OCI-LY7 (cell line): ENCODE measurements around the gene MRPS2. TPM values are rescaled to one million over a fixed set of nuclear protein-coding genes. Genes with fewer than 3 reads are reported as not detected.

Experiments
- BruUV-seq: library from RNA; stranded (reverse); fragments of 400-500 nt; replicated peaks from 2 replicates; lab custom pipeline; 2021; lab: Mats Ljungman, UMichigan
- CTCF ChIA-PET: fragments of 300-600 bp; sonication (Branson Sonifier 250); formaldehyde crosslinking; loops from one replicate; lab custom pipeline; 2022; ENCODE audit warnings: antibody characterized with exemption; ENCODE audit not compliant: unreplicated experiment; lab: Charles Lee
- POLR2A ChIA-PET: fragments of 300-600 bp; sonication (Branson Sonifier 250); formaldehyde crosslinking; loops from one replicate; lab custom pipeline; 2022; ENCODE audit warnings: antibody characterized with exemption; lab: Charles Lee
- DNase-seq: peaks from one replicate; pipeline ENCODE4 v3.0.0-alpha.2; 2015; ENCODE audit warnings: low spot score
- H2AFZ ChIP-seq: fragments of 200-600 bp; sonication (generic), shearing (Covaris generic); 2 replicates; pipeline ENCODE4 v1.6.1; 2014; ENCODE audit warnings: mild to moderate bottlenecking, antibody characterized with exemption, low read length, moderate library complexity
- H3K27ac ChIP-seq: fragments of 200-600 bp; sonication (generic); 2 replicates; pipeline ENCODE4 v1.5.1; 2014; ENCODE audit warnings: mixed run types, low read depth, mild to moderate bottlenecking, moderate library complexity, low read length, inconsistent platforms; ENCODE audit not compliant: poor library complexity, severe bottlenecking
- H3K36me3 ChIP-seq: fragments of 200-600 bp; sonication (generic); 2 replicates; pipeline ENCODE4 v1.6.1; 2014; ENCODE audit warnings: mild to moderate bottlenecking, antibody characterized with exemption, low read length, moderate library complexity, mixed read lengths; ENCODE audit not compliant: insufficient read depth
- H3K4me1 ChIP-seq: fragments of 200-600 bp; sonication (generic); 2 replicates; pipeline ENCODE4 v1.5.1; 2014; ENCODE audit warnings: mild to moderate bottlenecking, low read length; ENCODE audit not compliant: insufficient read depth, poor library complexity, severe bottlenecking
- H3K4me2 ChIP-seq: fragments of 200-600 bp; sonication (generic); 2 replicates; pipeline ENCODE4 v1.6.1; 2014; ENCODE audit warnings: mild to moderate bottlenecking, low read length
- H3K4me3 ChIP-seq: fragments of 200-600 bp; sonication (generic); 2 replicates; pipeline ENCODE4 v1.5.1; 2014; ENCODE audit warnings: mild to moderate bottlenecking, low read depth, low read length; ENCODE audit not compliant: poor library complexity, severe bottlenecking
- H3K79me2 ChIP-seq: fragments of 200-600 bp; sonication (generic); 2 replicates; pipeline ENCODE4 v1.6.1; 2016; ENCODE audit warnings: low read depth, mild to moderate bottlenecking, low read length, moderate library complexity, mixed read lengths; ENCODE audit not compliant: insufficient read depth
- H3K9me2 ChIP-seq: fragments of 200-600 bp; sonication (generic); 2 replicates; pipeline ENCODE4 v1.6.1; 2016; ENCODE audit warnings: mild to moderate bottlenecking, low read length, mixed read lengths; ENCODE audit not compliant: insufficient read depth
- H3K9me3 ChIP-seq: fragments of 200-600 bp; sonication (generic); 2 replicates; pipeline ENCODE4 v1.6.1; 2014; ENCODE audit warnings: mild to moderate bottlenecking, mixed run types, low read length, mixed read lengths
- H4K20me1 ChIP-seq: fragments of 200-600 bp; sonication (generic); 2 replicates; pipeline ENCODE4 v1.6.1; 2014; ENCODE audit warnings: mild to moderate bottlenecking, antibody characterized with exemption, low read length, moderate library complexity, mixed read lengths; ENCODE audit not compliant: insufficient read depth
- EZH2phosphoT487 ChIP-seq: fragments of 200-600 bp; sonication (generic); IDR thresholded peaks from 2 replicates; pipeline ENCODE4 v1.6.1; 2018; ENCODE audit warnings: low read depth, borderline replicate concordance, mild to moderate bottlenecking, mixed run types, antibody characterized with exemption, low read length, moderate library complexity, mixed read lengths
- intact Hi-C: fragments of 100-400 bp; cut with micrococcal nuclease; formaldehyde crosslinking; loops from one replicate; pipeline ENCODE4 v1.10.0; 2022; ENCODE audit not compliant: unreplicated experiment
- total RNA-seq, 2 experiments: library from RNA; depleted of rRNA in 1 of 2; stranded (reverse); fragments of >200 nt in 1 of 2; shearing (Covaris generic) in 1 of 2; gene quantifications; 2 replicates each; pipeline ENCODE4 v1.2.3, GENCODE V29; 2014 to 2022
- TF ChIP-seq, protein P1 (sequence below): fragments of 200-600 bp; sonication (generic); conservative IDR thresholded peaks from 2 replicates; pipeline ENCODE4 v1.5.1; 2014; ENCODE audit warnings: mild to moderate bottlenecking, antibody characterized with exemption, low read length, moderate library complexity, mixed read lengths

MRPS2 gene
- total RNA-seq, 2 experiments from 2014 or later: 42.7 to 55.7 TPM

DNA sequence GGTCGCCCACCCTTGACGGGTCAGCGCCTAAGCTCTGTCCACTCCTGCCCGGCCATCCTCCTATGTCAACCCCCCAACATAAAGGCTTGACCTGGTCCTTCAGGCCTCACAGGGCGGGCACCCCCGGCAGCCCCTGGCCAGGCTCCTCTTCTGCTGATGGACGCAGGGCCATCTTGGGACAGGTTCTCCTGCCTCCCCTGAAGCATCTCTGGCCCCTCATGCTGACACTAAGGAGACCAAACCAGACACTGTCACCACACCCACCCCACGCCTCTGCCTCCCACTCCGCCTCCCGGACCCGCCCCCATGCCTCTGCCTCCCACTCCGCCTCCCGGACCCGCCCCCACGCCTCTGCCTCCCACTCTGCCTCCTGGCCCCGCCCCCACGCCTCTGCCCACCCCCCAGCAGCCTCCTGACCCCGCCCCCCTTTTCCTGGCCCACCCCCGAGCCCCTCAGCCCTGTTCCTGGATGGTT lies 52.3 kb downstream of the MRPS2 start:
- intact Hi-C loops: no loop called here
- ChIA-PET POLR2A (no interaction called here), CTCF (no interaction called here)
- H3K36me3 ChIP-seq: no peaks in the 10 kb centered on the region
- no peaks in the 10 kb centered on the region for H3K4me1 ChIP-seq
- no peak overlapping the region for H3K4me3 ChIP-seq
- no peak for TF ChIP-seq EZH2phosphoT487
- TF ChIP-seq, protein P1, sequence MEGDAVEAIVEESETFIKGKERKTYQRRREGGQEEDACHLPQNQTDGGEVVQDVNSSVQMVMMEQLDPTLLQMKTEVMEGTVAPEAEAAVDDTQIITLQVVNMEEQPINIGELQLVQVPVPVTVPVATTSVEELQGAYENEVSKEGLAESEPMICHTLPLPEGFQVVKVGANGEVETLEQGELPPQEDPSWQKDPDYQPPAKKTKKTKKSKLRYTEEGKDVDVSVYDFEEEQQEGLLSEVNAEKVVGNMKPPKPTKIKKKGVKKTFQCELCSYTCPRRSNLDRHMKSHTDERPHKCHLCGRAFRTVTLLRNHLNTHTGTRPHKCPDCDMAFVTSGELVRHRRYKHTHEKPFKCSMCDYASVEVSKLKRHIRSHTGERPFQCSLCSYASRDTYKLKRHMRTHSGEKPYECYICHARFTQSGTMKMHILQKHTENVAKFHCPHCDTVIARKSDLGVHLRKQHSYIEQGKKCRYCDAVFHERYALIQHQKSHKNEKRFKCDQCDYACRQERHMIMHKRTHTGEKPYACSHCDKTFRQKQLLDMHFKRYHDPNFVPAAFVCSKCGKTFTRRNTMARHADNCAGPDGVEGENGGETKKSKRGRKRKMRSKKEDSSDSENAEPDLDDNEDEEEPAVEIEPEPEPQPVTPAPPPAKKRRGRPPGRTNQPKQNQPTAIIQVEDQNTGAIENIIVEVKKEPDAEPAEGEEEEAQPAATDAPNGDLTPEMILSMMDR: no peak
- H2AFZ ChIP-seq: no peak overlapping the region
- no peak overlapping the region for H3K4me2 ChIP-seq
- H3K9me3 ChIP-seq: no peaks in the 10 kb centered on the region
- DNase-seq: no peak
- H4K20me1 ChIP-seq: no peaks in the 10 kb centered on the region
- H3K27ac ChIP-seq: no peak overlapping the region
- no peaks in the 10 kb centered on the region for H3K79me2 ChIP-seq
- H3K9me2 ChIP-seq: no peaks in the 10 kb centered on the region
- no TSS peak for BruUV-seq

Other genes with a start within 250 kb of the MRPS2 start
- gene PPP1R26, start 20.9 kb upstream of the MRPS2 start, total RNA-seq (2014; rRNA removed; shearing (Covaris generic)): 1.5 TPM in 2 replicates
- 0.21 and 0.52 TPM in 2 replicates for gene PPP1R26, start 20.9 kb upstream of the MRPS2 start, total RNA-seq (2022)
- gene LCN1, start 20.8 kb downstream of the MRPS2 start, total RNA-seq (2014; rRNA removed; shearing (Covaris generic)): not detected in 2 replicates
- not detected in 2 replicates for gene LCN1, start 20.8 kb downstream of the MRPS2 start, total RNA-seq (2022)
- not detected in 2 replicates for gene OBP2A, start 45.4 kb downstream of the MRPS2 start, total RNA-seq (2014; rRNA removed; shearing (Covaris generic))
- not detected in 2 replicates for gene OBP2A, start 45.4 kb downstream of the MRPS2 start, total RNA-seq (2022)
- not detected in 2 replicates for gene PAEP, start 61.1 kb downstream of the MRPS2 start, total RNA-seq (2014; rRNA removed; shearing (Covaris generic))
- gene PAEP, start 61.1 kb downstream of the MRPS2 start, total RNA-seq (2022): not detected in 2 replicates
- gene GLT6D1, start 138.9 kb downstream of the MRPS2 start, total RNA-seq (2014; rRNA removed; shearing (Covaris generic)): not detected in 2 replicates
- gene GLT6D1, start 138.9 kb downstream of the MRPS2 start, total RNA-seq (2022): not detected in 2 replicates
- not detected in 2 replicates for gene LCN9, start 162.6 kb downstream of the MRPS2 start, total RNA-seq (2014; rRNA removed; shearing (Covaris generic))
- gene LCN9, start 162.6 kb downstream of the MRPS2 start, total RNA-seq (2022): not detected in 2 replicates
- gene SOHLH1, start 198.8 kb downstream of the MRPS2 start, total RNA-seq (2014; rRNA removed; shearing (Covaris generic)): not detected in 2 replicates
- not detected in 2 replicates for gene SOHLH1, start 198.8 kb downstream of the MRPS2 start, total RNA-seq (2022)
- gene KCNT1, start 201.5 kb downstream of the MRPS2 start, total RNA-seq (2014; rRNA removed; shearing (Covaris generic)): not detected in 2 replicates
- gene KCNT1, start 201.5 kb downstream of the MRPS2 start, total RNA-seq (2022): not detected in 2 replicates